ENCODE measurements around the gene SOX13. TPM values are rescaled to one million over a fixed set of nuclear protein-coding genes. Genes with fewer than 3 reads are reported as not detected.
A peak's percentile ranks its signal among the peaks of the same experiment; 100 is the strongest.

SOX13 gene
- total RNA-seq, 4 donors from 2014 or later = 15.7 to 139 (median 37.9) TPM

DNA sequence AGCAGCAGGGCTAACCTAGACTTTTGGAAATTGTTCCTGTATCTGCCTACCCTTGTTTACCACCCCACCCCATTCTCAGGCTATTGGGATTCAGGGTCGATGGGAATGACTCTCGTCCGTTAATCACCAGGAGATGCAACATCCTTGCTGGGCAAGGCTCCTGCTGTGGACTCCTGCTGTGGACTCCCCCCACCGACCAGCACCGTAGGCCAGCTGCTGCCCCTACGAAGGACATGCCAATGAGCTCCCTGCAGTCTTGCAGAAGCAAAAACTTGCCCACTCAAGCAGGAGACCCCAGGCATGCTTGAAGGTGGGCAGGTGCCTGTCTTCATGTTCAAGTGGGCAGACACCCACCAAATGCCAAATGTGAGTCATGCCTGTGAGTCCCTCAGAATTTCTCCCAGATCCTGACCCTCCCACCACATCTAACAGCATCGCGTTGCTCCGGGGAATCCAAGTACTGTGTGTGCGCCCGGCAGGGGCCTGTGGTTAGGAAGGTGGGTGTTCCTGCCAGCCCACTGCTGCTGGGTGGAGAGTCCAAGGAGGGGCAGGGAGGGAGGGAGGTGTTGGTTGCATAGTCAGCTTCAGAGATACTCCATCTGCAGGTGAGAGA, 41.7 kb upstream of the SOX13 start:
- Histone ChIP-seq H3K9me3 (no peaks in the 10 kb centered on the region), H3K36me3 (no peaks in the 10 kb centered on the region), H3K27me3 (no peaks in the 10 kb centered on the region), H3K27ac (no peak overlapping the region), H3K4me3 (no peak overlapping the region), H3K4me1 (no peaks in the 10 kb centered on the region)
- intact Hi-C loops (cut with DNase I; ENCODE audit: low total_unique reads) = no loop called here
- TF ChIP-seq, protein P1, sequence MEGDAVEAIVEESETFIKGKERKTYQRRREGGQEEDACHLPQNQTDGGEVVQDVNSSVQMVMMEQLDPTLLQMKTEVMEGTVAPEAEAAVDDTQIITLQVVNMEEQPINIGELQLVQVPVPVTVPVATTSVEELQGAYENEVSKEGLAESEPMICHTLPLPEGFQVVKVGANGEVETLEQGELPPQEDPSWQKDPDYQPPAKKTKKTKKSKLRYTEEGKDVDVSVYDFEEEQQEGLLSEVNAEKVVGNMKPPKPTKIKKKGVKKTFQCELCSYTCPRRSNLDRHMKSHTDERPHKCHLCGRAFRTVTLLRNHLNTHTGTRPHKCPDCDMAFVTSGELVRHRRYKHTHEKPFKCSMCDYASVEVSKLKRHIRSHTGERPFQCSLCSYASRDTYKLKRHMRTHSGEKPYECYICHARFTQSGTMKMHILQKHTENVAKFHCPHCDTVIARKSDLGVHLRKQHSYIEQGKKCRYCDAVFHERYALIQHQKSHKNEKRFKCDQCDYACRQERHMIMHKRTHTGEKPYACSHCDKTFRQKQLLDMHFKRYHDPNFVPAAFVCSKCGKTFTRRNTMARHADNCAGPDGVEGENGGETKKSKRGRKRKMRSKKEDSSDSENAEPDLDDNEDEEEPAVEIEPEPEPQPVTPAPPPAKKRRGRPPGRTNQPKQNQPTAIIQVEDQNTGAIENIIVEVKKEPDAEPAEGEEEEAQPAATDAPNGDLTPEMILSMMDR (IDR thresholded peaks at IDR 0.05) = no peak
- no peak for DNase-seq

DNA sequence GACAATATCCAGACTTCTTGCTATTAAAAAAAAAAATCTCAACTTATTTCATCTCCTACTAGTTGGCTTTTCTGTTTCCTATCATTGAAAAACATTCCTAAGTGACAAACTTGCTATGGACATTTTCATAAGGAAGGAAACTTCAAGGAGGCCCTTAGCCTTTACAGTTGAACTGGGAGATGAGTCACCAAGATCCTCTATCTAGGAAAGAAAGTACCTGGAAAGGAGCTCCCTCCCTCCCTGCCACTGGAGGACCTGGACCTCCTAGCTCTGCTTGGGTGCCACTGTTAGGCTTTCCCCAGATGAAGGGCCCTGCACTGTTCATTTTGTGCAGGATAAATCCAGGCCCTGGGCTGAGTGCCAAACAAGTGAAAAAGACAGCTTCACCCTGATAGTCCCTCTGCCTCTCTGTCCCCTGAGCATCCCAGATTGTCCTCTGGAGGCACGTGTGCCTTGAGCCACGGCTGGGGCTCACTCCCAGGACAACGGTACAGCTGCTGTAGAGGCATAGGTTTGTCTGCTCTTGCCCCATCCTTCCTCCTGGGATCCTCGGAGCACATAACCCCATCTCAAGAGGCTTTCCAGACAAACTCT, 40.2 kb upstream of the SOX13 start:
- TF ChIP-seq POLR2A (IDR thresholded peaks at IDR 0.05) = no peak
- TF ChIP-seq, protein P1 (IDR thresholded peaks at IDR 0.05) = no peak
- intact Hi-C loops (cut with DNase I; ENCODE audit: low total_unique reads) = no loop called here
- H3K27me3 ChIP-seq = no peaks in the 10 kb centered on the region

DNA sequence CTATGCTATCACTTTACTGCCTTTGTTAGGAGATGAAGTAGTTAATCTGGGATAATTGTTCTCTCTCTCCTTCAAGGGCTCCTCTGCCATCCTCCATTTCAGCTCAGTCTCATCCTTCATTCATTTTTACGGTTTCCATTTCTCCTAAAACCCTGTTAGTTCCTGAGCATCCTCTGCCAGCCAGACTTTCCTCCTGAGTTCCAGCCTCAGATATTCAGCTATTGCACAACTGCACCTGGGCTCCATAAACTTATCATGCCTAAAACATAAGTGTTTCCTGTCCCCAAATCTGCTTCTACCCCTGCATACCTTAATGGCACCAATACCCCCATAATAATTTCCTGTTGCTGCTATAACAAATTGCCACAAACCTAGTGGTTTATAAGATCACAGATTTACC, 39.6 kb upstream of the SOX13 start:
- Histone ChIP-seq H3K9me3 (no peaks in the 10 kb centered on the region), H3K27me3 (no peaks in the 10 kb centered on the region), H3K27ac (no peak overlapping the region), H3K4me3 (no peak overlapping the region), H3K36me3 (no peaks in the 10 kb centered on the region), H3K4me1 (no peaks in the 10 kb centered on the region)
- intact Hi-C loops (cut with DNase I; ENCODE audit: low total_unique reads) = no loop called here
- TF ChIP-seq POLR2A (IDR thresholded peaks at IDR 0.05) = no peak
- TF ChIP-seq, protein P1 (IDR thresholded peaks at IDR 0.05) = no peak
- no peak for DNase-seq

More for the DNA sequence above, 40.2 kb upstream of the SOX13 start:
- Histone ChIP-seq H3K27ac (no peak overlapping the region), H3K4me1 (no peaks in the 10 kb centered on the region), H3K36me3 (no peaks in the 10 kb centered on the region), H3K4me3 (no peak overlapping the region), H3K9me3 (no peaks in the 10 kb centered on the region)
- DNase-seq = no peak

DNA sequence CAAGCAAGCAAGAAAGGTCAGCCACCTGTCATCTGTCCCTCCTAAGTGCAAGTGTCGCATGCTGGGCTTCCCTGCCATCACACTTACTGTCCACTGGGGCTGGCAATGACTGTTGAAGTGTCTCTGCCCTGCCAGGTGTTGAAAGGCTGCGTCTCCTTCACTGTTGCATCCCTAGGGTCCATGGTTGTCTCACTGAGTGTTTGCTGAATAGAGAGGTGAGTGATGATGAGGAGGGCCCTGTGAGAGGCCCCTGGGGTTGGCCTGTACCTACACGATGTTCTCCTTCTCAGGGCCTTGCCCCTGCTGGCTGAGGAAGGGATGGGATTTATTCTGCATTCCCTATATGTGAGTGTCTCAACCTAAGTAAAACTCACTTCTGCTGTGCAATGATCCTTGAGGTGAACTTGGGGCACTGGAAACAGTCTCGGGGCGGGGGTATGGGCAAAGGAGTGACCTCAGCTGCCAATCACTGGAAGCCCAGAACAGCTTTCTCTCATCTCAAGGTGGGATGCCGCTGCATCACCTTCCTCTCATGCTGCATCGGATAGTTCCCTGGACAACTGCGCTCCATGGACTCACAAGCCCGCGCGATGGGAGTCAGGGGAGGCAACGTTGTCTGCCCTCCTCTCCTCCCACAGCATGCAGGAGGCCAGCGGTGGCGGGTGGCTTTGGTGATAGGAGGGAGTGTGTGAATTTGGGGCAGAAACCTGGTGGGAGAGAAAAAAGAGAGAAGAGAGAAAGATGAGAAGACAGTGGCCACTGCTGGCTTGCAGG, 35.8 kb upstream of the SOX13 start:
- intact Hi-C loops (cut with DNase I; ENCODE audit: low total_unique reads) = no loop called here
- Histone ChIP-seq H3K9me3 (no peaks in the 10 kb centered on the region), H3K27me3 (no peaks in the 10 kb centered on the region), H3K4me3 (no peak overlapping the region), H3K27ac (no peak overlapping the region), H3K4me1 (peaks cover 5 to 10% of the 10 kb centered on the region in 2 donors), H3K36me3 (no peaks in the 10 kb centered on the region)
- TF ChIP-seq, protein P1 (IDR thresholded peaks at IDR 0.05) = no peak
- no peak for TF ChIP-seq POLR2A (IDR thresholded peaks at IDR 0.05)
- no peak for DNase-seq

DNA sequence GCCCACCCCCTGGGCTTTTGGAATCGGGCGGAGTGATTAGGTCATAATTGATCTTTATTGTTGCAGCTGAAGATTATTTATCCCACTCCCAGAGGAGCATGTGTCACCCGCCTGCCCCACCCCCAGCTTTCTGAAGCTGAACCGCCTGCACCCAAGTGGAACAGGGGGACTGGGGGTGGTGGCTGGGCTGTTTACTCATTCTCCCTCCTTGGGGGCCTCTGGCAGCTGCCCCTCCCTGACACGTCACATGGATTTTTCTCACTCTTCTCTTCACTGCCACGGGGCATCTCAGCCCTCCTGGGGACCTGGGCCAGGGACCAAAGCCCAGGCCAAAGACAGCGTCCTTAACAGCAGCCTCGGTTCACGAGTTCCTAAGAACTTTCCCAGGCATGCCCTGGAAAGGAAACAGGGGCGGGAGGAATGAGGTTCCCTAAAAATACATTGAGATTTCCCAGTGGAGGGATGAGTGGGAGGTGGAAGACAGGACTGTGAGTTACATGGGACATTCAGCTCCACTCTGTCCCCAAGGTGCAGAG, 31.6 kb upstream of the SOX13 start:
- peak; percentile 37 to 40 for DNase-seq
- peak overlapping the region; percentile 79 to 80 for H3K27ac ChIP-seq
- H3K9me3 ChIP-seq = no peaks in the 10 kb centered on the region
- H3K27me3 ChIP-seq = no peaks in the 10 kb centered on the region
- no peaks in the 10 kb centered on the region for H3K36me3 ChIP-seq
- peaks cover 5 to 10% of the 10 kb centered on the region in 2 donors for H3K4me1 ChIP-seq
- TF ChIP-seq, protein P1 (IDR thresholded peaks at IDR 0.05) = no peak
- TF ChIP-seq POLR2A (IDR thresholded peaks at IDR 0.05) = no peak
- intact Hi-C loops (cut with DNase I; ENCODE audit: low total_unique reads) = no loop called here
- no peak overlapping the region for H3K4me3 ChIP-seq

Data from uterus (tissue), 4 donors.